ENCODE data around the gene RABL6.
"Not testable (repeated sequence)": the region's sequence is repeated elsewhere in the genome, so short reads cannot be mapped to it uniquely, and the experiment has no call there.

Gene RABL6

GRCh38 chr9:136807281-136808074 is at the start of gene RABL6:
Gene RABL6 (plus strand): TSS chr9:136807948. CDS start chr9:136808197, 249 bp downstream.
- peak; percentile 74 to 81 for DNase-seq

GRCh38 chr9:136759001-136759400 is 48.7 kb upstream of the RABL6 start:
- no peak for DNase-seq

- no peak for DNase-seq
Observed at GRCh38 chr9:136759436-136760325, 48.1 kb upstream of the RABL6 start.

- no peak for DNase-seq
Observed at GRCh38 chr9:136760424-136760823, 47.3 kb upstream of the RABL6 start.

- not testable (repeated sequence) for DNase-seq
Observed at GRCh38 chr9:136760834-136761544, 46.8 kb upstream of the RABL6 start.

- no peak for DNase-seq
Observed at GRCh38 chr9:136761545-136761981, 46.2 kb upstream of the RABL6 start.

GRCh38 chr9:136762221-136762691 is 45.5 kb upstream of the RABL6 start:
- no peak for DNase-seq

GRCh38 chr9:136762915-136763648 is 44.7 kb upstream of the RABL6 start:
- peak; percentile 33 to 47 for DNase-seq

GRCh38 chr9:136763649-136764035 is 44.1 kb upstream of the RABL6 start:
- DNase-seq, result no peak

- no peak for DNase-seq
Observed at GRCh38 chr9:136764301-136764891, 43.4 kb upstream of the RABL6 start, which contains the start of gene LCN15. Gene LCN15 (minus strand): TSS chr9:136764518. CDS start chr9:136764488, 30 bp downstream.

GRCh38 chr9:136765041-136765440 is 42.7 kb upstream of the RABL6 start:
- no peak for DNase-seq

GRCh38 chr9:136765745-136766409 is 41.9 kb upstream of the RABL6 start:
- DNase-seq, result not testable (repeated sequence)

- DNase-seq, result peak; percentile 30 to 35
Observed at GRCh38 chr9:136766410-136767120, 41.2 kb upstream of the RABL6 start.

GRCh38 chr9:136769710-136770191 is 38.0 kb upstream of the RABL6 start:
- peak; percentile 46 to 51 for DNase-seq

- no peak for DNase-seq
Observed at GRCh38 chr9:136771907-136772415, 35.8 kb upstream of the RABL6 start.

- no peak for DNase-seq
Observed at GRCh38 chr9:136773386-136774044, 34.2 kb upstream of the RABL6 start.

- no peak for DNase-seq
Observed at GRCh38 chr9:136774416-136775045, 33.2 kb upstream of the RABL6 start.

GRCh38 chr9:136775191-136775590 is 32.6 kb upstream of the RABL6 start:
- no peak for DNase-seq

GRCh38 chr9:136776947-136777346 is 30.8 kb upstream of the RABL6 start:
- DNase-seq, result no peak

Data from activated CD4-positive, alpha-beta T cell treated with anti-CD3 and anti-CD28 coated beads for 4 hours (primary cell).